Cerebellar nuclear complex (tissue), 1 donor: ENCODE measurements around the gene CPA5.
"Not testable (repeated sequence)": the region's sequence is repeated elsewhere in the genome, so short reads cannot be mapped to it uniquely, and the experiment has no call there.

ENCODE experiments used
- DNase-seq, 2 experiments: peaks; one replicate each; lab custom pipeline; 2025; lab: John Stamatoyannopoulos, UW

CPA5 gene, protein sequence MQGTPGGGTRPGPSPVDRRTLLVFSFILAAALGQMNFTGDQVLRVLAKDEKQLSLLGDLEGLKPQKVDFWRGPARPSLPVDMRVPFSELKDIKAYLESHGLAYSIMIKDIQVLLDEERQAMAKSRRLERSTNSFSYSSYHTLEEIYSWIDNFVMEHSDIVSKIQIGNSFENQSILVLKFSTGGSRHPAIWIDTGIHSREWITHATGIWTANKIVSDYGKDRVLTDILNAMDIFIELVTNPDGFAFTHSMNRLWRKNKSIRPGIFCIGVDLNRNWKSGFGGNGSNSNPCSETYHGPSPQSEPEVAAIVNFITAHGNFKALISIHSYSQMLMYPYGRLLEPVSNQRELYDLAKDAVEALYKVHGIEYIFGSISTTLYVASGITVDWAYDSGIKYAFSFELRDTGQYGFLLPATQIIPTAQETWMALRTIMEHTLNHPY

DNA sequence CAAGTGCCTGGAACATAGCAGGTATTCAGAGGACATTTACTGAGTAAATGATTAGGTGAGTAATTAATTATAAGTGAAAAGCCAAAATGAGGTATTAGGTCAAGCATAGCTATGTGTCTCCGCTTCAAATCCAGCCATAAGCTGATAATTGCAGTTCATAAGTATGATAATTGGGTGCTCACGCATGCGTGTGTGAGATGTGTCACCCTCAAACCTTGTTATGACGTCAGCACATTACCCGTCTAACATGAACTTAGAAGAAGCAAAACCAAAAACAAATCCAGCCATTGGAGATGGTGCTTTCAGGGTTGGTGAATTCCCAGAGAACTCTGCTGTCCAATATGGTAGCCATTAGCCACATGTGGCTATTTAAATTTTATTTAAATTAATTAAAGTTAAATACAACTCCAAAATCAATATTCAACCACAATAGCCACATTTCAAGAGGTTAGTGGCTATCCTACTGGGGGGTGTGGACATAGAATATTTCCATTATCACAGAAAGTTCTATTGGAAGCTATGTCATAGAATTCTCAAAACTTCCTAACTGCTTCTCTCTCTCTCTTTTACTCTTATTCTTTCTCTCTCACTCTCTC is at the start of gene CPA5:
TSS of gene CPA5 (plus strand) at position 546 of the 596 bp plus-strand sequence. CDS start 1,670 bp downstream, outside the sequence.
- no peak for DNase-seq

DNA sequence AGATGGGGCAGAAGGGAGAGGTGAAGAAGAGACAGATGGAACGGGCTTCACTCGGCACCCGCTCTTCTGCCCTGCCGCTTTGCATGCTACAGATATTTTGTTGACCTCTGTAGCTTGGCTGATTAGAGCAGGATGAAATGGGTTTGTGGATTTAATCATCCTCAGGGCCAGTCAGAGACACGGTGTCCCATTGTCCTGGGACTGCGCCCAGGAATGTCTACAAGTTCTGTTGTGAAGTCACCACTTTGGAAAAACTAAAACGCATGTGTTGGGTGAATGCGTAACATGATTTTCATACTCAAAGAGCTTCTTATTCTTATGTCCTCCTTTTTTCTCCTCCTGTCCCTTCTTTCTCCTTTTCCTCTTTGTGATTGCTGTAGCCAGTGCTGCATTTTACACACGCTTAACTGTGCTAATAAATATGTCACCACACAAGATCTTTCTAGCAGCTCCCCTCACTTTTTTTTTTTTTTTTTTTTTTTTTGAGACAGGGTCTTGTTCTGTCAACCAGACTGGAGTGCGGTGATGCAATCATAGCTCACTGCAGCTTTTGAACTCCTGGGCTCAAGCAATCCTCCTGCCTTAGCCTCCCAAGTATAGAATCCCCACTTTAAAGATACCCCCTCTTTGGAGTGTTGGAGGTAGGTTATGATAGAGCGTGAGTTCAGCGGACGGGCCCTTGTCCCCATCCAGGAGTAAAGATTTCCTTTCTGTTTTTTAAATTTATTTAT is 48.2 kb upstream of the CPA5 start:
- DNase-seq: no peak

- no peak for DNase-seq
Measured at GRCh38 chr7:130297628-130298543, 46.7 kb upstream of the CPA5 start.

DNA sequence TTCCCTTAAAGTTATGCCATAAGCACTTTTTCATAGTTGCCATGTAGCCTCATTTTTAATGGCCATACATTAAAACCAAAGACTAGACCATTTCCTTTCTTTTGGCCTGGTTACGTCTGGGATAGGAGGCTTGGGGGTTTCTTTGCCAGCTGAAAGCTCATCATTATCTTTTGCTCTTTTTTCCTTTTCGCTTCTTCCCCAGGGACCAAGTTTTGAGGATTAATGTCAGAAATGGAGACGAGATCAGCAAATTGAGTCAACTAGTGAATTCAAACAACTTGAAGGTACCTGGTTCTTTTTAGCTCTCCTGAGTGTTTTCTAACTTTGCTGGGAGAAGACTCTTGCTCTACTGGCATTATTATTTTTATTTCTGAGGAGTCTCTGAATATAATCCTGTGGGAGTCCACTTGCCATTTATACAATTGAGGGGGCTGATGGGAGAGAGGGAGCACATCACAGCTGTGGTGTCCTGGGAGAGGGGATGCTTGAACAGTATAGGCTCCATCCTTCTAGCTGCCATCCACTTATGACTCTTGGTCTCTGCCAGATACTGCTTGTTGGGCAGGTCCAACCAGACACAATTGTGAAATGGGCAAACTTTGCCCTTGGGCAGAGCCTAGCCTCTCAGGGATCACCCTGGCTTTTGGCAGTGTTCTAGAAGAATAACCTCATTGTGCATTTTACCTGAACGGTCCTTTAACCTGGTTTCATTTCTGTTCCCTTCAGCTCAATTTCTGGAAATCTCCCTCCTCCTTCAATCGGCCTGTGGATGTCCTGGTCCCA is 45.9 kb upstream of the CPA5 start:
- DNase-seq: no peak

- no peak for DNase-seq
Measured at GRCh38 chr7:130299866-130300265, 44.8 kb upstream of the CPA5 start.

GRCh38 chr7:130301501-130302020 is 43.1 kb upstream of the CPA5 start:
- DNase-seq: no peak

DNA sequence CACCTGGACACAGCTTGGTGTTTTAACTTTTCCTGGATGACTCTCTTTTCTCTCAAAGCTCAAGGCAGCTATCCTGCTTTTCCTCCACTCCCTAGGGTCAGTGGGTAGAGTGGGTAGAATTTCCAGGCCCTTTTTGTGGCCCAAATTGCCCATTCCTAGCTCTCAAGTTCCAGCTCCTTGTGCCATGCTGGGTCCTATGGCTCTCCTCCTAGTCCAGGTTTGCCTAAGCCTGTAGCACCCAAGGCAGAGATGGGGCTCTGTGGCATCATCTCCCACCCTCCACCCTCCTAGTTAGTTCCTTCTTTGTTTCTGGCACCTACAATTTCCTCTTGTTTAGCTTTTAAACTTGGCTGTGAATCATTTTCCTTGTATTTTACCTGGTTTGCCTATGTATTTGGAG is 42.0 kb upstream of the CPA5 start:
- no peak for DNase-seq

DNA sequence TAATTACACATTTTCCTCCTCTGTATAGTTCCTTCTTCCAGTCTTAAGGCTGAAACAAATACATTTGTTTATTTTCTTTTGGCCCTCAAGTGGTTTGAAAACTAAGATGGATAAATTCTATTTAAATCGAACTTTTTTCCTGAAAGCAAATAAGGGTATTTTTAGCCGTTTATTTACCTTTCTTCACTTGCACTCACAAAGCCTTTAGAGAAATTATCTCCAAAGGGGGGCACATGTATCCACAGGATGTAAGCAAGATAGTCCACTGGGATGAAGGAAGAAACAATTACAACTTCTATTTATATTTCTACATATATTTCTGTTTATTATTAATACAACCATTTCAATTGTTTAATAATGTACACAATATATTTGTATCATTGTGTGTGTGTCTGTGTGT is 41.5 kb upstream of the CPA5 start:
- no peak for DNase-seq

GRCh38 chr7:130303551-130303950 is 41.1 kb upstream of the CPA5 start:
- DNase-seq: no peak

GRCh38 chr7:130303982-130304381 is 40.6 kb upstream of the CPA5 start:
- DNase-seq: no peak

GRCh38 chr7:130304878-130305277 is 39.7 kb upstream of the CPA5 start:
- no peak for DNase-seq

- no peak for DNase-seq
Measured at GRCh38 chr7:130305433-130306042, 39.1 kb upstream of the CPA5 start.

DNA sequence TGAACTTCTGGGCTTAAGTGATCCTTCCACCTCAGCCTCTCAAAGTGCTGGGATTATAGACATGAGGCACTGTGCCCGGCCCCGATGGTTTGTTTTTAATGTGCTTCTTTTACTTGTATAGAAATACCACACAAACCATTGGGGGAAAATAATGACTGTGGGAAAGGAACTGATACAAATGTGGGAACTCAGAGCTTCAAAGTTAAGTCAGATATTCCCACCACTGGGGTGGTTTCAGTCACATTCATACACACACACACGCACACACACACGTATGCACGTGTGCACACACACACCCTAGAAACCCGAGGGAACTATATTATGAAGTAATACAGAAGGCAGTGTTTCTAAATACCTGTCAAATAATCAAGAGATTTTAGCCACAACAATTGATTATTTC is 34.6 kb upstream of the CPA5 start:
- no peak for DNase-seq

- no peak for DNase-seq
Measured at GRCh38 chr7:130314305-130314704, 30.3 kb upstream of the CPA5 start.

DNA sequence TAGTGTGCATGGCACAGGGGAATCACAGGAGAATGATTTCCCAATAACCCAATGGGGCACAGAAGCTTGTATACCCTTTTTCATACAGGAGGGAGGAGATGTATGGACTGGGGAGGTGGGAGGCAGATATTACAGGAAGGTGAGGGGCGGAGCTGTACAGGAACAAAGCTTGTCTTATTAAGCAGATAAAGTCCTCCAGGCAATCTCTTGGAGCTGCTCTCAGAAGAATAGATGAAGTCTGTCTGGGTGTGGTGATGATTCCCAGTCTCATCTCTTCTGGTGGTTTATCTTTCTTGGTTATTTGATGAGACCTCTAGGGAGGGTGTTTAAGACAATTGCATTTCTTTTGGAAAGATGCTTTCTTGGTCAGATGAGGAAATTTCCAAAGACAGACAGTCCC is 25.1 kb upstream of the CPA5 start:
- no peak for DNase-seq

DNA sequence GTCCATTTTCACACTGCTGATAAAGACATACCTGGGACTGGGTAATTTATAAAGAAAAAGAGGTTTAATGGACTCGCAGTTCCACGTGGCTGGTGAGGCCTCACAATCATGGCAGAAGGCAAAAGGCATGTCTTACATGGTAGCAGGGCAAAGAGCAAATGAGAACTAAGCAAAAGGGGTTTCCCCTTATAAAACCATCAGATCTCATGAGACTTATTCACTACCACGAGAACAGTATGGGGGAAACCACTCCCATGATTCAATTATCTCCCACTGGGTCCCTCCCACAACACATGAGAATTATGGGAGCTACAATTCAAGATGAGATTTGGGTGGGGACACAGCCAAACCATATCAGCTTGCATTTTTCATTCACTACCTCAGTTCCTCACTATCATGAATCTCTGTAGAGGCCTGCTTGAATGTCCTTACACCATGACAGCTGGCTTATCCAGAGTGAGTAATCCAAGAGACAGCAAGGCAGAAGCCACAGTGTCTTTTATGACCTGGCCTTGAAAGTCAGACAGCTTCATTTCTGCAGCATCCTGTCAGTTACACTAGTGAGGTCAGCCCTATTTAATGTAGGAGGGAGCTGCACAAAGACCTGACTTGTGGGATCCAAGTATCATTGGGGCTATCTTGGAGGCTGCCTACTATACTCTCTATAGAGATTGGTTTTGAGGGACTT is 22.9 kb upstream of the CPA5 start:
- DNase-seq: not testable (repeated sequence)

DNA sequence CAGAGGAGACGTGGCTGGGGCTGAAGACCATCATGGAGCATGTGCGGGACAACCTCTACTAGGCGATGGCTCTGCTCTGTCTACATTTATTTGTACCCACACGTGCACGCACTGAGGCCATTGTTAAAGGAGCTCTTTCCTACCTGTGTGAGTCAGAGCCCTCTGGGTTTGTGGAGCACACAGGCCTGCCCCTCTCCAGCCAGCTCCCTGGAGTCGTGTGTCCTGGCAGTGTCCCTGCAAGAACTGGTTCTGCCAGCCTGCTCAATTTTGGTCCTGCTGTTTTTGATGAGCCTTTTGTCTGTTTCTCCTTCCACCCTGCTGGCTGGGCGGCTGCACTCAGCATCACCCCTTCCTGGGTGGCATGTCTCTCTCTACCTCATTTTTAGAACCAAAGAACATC is 22.0 kb upstream of the CPA5 start:
- no peak for DNase-seq

GRCh38 chr7:130324306-130324943 is 20.2 kb upstream of the CPA5 start:
- no peak for DNase-seq

GRCh38 chr7:130329681-130330080 is 14.9 kb upstream of the CPA5 start:
- no peak for DNase-seq
